ENCODE measurements around the gene MIS12.

DNA sequence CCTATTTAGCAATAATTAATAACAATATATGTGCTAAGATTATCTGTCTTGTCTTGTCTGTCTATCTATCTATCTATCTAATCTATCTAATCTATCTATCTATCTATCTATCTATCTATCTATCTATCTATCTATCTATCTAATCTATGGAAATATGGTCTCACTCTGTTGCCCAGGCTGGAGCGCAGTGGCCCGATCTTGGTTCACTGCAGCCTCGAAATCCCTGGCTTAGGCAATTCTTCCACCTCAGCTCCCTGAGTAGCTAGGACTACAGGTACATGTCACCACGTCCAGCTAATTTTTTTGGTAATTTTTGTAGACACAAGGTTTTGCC lies 44.7 kb downstream of the MIS12 start:
- TF ChIP-seq, protein P1, sequence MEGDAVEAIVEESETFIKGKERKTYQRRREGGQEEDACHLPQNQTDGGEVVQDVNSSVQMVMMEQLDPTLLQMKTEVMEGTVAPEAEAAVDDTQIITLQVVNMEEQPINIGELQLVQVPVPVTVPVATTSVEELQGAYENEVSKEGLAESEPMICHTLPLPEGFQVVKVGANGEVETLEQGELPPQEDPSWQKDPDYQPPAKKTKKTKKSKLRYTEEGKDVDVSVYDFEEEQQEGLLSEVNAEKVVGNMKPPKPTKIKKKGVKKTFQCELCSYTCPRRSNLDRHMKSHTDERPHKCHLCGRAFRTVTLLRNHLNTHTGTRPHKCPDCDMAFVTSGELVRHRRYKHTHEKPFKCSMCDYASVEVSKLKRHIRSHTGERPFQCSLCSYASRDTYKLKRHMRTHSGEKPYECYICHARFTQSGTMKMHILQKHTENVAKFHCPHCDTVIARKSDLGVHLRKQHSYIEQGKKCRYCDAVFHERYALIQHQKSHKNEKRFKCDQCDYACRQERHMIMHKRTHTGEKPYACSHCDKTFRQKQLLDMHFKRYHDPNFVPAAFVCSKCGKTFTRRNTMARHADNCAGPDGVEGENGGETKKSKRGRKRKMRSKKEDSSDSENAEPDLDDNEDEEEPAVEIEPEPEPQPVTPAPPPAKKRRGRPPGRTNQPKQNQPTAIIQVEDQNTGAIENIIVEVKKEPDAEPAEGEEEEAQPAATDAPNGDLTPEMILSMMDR (IDR thresholded peaks at IDR 0.05; ENCODE audit: low read length) = no peak
- TF ChIP-seq EZH2 (IDR thresholded peaks at IDR 0.05; ENCODE audit: borderline replicate concordance, low read length) = no peak

All from OCI-LY1 (cell line).